GM12878 (cell line): ENCODE measurements around the gene SESN3. TPM values are rescaled to one million over a fixed set of nuclear protein-coding genes. Genes with fewer than 3 reads are reported as not detected.

Experiments
- ATF7 ChIP-seq: fragments of 450-650 bp; IDR thresholded peaks from 2 replicates; pipeline ENCODE4 v1.6.1; 2016; ENCODE audit warnings: low read depth, mild to moderate bottlenecking
- BHLHE40 ChIP-seq, 2 experiments: fragments of 450-650 bp in 1 of 2; IDR thresholded peaks; 2 replicates each; pipeline ENCODE4 v1.6.1; 2011 to 2017; ENCODE audit warnings: low read depth in 2 of 2, borderline replicate concordance in 1 of 2, improper control_type of control experiment in 1 of 2, low read length in 1 of 2, mild to moderate bottlenecking in 1 of 2
- EP300 ChIP-seq, 2 experiments: fragments of 150-350 bp in 1 of 2; IDR thresholded peaks; 2 replicates each; pipeline ENCODE4 v1.6.1; 2011 to 2012; ENCODE audit warnings: low read depth in 2 of 2, low read length in 2 of 2, borderline replicate concordance in 1 of 2, improper control_type of control experiment in 1 of 2, inconsistent platforms in 1 of 2; ENCODE audit not compliant: control insufficient read depth in 1 of 2
- ESRRA ChIP-seq: IDR thresholded peaks from 2 replicates; pipeline ENCODE4 v1.6.1; 2012; ENCODE audit warnings: mild to moderate bottlenecking, low read length, improper control_type of control experiment
- FOS ChIP-seq: IDR thresholded peaks from 3 replicates; pipeline ENCODE4 v1.6.1; 2011; ENCODE audit warnings: borderline replicate concordance; ENCODE audit not compliant: insufficient read length; ENCODE audit errors: extremely low read depth
- HDGF ChIP-seq: fragments of 450-650 bp; IDR thresholded peaks from 2 replicates; pipeline ENCODE4 v1.6.1; 2016; ENCODE audit warnings: antibody characterized with exemption
- IRF4 ChIP-seq: IDR thresholded peaks from 2 replicates; pipeline ENCODE4 v1.6.1; 2011; ENCODE audit warnings: low read depth, low read length
- MEF2B ChIP-seq: fragments of 450-650 bp; IDR thresholded peaks from 2 replicates; pipeline ENCODE4 v1.6.1; 2018; ENCODE audit warnings: mild to moderate bottlenecking, moderate library complexity; ENCODE audit not compliant: partially characterized antibody, poor library complexity, severe bottlenecking
- MTA2 ChIP-seq: fragments of 450-650 bp; IDR thresholded peaks from 2 replicates; pipeline ENCODE4 v1.6.1; 2016; ENCODE audit warnings: low read depth, mild to moderate bottlenecking, moderate library complexity
- MTA3 ChIP-seq: IDR thresholded peaks from 2 replicates; pipeline ENCODE4 v1.6.1; 2012; ENCODE audit warnings: low read length, inconsistent platforms, borderline replicate concordance
- NFYA ChIP-seq: IDR thresholded peaks from 2 replicates; pipeline ENCODE4 v1.6.1; 2011; ENCODE audit warnings: low read depth, mild to moderate bottlenecking, low read length, improper control_type of control experiment, borderline replicate concordance
- NFYB ChIP-seq: IDR thresholded peaks from 2 replicates; pipeline ENCODE4 v1.6.1; 2011; ENCODE audit warnings: low read depth, mild to moderate bottlenecking, low read length, improper control_type of control experiment, moderate library complexity; ENCODE audit not compliant: insufficient read depth
- PAX5 ChIP-seq: IDR thresholded peaks from 2 replicates; pipeline ENCODE4 v1.6.1; 2011; ENCODE audit warnings: low read depth, low read length, borderline replicate concordance
- POLR2AphosphoS2 ChIP-seq: IDR thresholded peaks from 2 replicates; pipeline ENCODE4 v1.6.1; 2011; ENCODE audit warnings: low read depth, mild to moderate bottlenecking, low read length, improper control_type of control experiment, moderate library complexity
- POLR2AphosphoS5 ChIP-seq: IDR thresholded peaks from 2 replicates; pipeline ENCODE4 v1.6.1; 2011; ENCODE audit warnings: mild to moderate bottlenecking, low read length, inconsistent platforms
- RELA ChIP-seq: fragments of 450-650 bp; IDR thresholded peaks from 2 replicates; pipeline ENCODE4 v1.8.0; 2014; ENCODE audit warnings: borderline replicate concordance; ENCODE audit not compliant: partially characterized antibody
- RUNX3 ChIP-seq: IDR thresholded peaks from 2 replicates; pipeline ENCODE4 v1.6.1; 2012; ENCODE audit warnings: low read length, inconsistent platforms
- SREBF2 ChIP-seq: IDR thresholded peaks from 2 replicates; pipeline ENCODE4 v1.6.1; 2012; ENCODE audit warnings: mild to moderate bottlenecking, low read length
- TCF3 ChIP-seq: IDR thresholded peaks from 2 replicates; pipeline ENCODE4 v1.6.1; 2012; ENCODE audit warnings: low read depth, mild to moderate bottlenecking, low read length, borderline replicate concordance; ENCODE audit not compliant: insufficient read depth
- TCF7 ChIP-seq: IDR thresholded peaks from 2 replicates; pipeline ENCODE4 v1.6.1; 2014; ENCODE audit warnings: antibody characterized with exemption, borderline replicate concordance
- YY1 ChIP-seq: IDR thresholded peaks from 2 replicates; pipeline ENCODE4 v1.6.1; 2011; ENCODE audit warnings: low read depth, mild to moderate bottlenecking, low read length
- polyA plus RNA-seq, 11 experiments: library from polyadenylated mRNA; depleted of rRNA in 4 of 11; unstranded in 6 of 11; stranded (reverse) in 5 of 11; fragments of >200 nt; fragmentation: Nextera tagmentation in 4 of 11; fragmentation: Illumina TruSeq in 1 of 11; extraction: Ambion mirVana in 4 of 11; extraction: Trizol in 1 of 11; gene quantifications; 1 replicate in 1 of 11; 2 replicates in 10 of 11; pipeline versions ENCODE4 v1.2.1 to v1.2.3, GENCODE V29; 2011 to 2016; ENCODE audit warnings: inconsistent platforms in 2 of 11, missing spikeins in 2 of 11, low read depth in 1 of 11
- total RNA-seq, 4 experiments: library from RNA; depleted of rRNA in 3 of 4; stranded (reverse); fragments of >200 nt in 3 of 4; fragmentation: Illumina TruSeq in 1 of 4; extraction: Trizol in 1 of 4; gene quantifications; 2 replicates each; pipeline versions ENCODE4 v1.2.1 to v1.2.3, GENCODE V29; 2013 to 2021
- TF ChIP-seq, protein P1 (sequence below): fragments of 450-650 bp; IDR thresholded peaks from 2 replicates; pipeline ENCODE4 v1.6.1; 2016; ENCODE audit warnings: mild to moderate bottlenecking
- TF ChIP-seq, protein P2 (sequence below): IDR thresholded peaks from 2 replicates; pipeline ENCODE4 v1.6.1; 2012; ENCODE audit warnings: improper control_type of control experiment, low read depth, low read length; ENCODE audit not compliant: insufficient replicate concordance

Gene SESN3
- total and polyA plus RNA-seq, 10 of the 15 experiments (the other 5 are each of a cell fraction or from before 2014, with no cell fraction given) = 0.64 to 6.7 (median 3.0) TPM

- TF ChIP-seq EP300 (IDR thresholded peaks at IDR 0.05; ENCODE audit: borderline replicate concordance in 1 of 2, control insufficient read depth in 1 of 2, low read depth in 2 of 2, low read length in 2 of 2) (peak in 1 of 2 experiments; percentile 23; a peak in 1 of 4 replicates), NFYA (no peak), TCF7 (no peak), MTA3 (no peak), HDGF (peak; percentile 97), SREBF2 (no peak), IRF4 (0 out of 2 replicates have a peak, but pooled peaks have one; percentile 9), RUNX3 (peak; percentile 27; the same call in 1 of the 2 replicates), NFYB (peak; percentile 90), BHLHE40 (IDR thresholded peaks at IDR 0.05; ENCODE audit: borderline replicate concordance in 1 of 2, low read depth in 2 of 2, low read length in 1 of 2) (peak in 1 of 2 experiments; percentile 22; a peak in 1 of 4 replicates), RELA (no peak), ESRRA (no peak), POLR2AphosphoS5 (peak; percentile 42; the same call in 1 of the 2 replicates), POLR2AphosphoS2 (no peak), FOS (peak; percentile 37), MEF2B (no peak), ATF7 (peak; percentile 23; the same call in 1 of the 2 replicates), YY1 (no peak), TCF3 (no peak), PAX5 (no peak), MTA2 (no peak)
- TF ChIP-seq, protein P1, sequence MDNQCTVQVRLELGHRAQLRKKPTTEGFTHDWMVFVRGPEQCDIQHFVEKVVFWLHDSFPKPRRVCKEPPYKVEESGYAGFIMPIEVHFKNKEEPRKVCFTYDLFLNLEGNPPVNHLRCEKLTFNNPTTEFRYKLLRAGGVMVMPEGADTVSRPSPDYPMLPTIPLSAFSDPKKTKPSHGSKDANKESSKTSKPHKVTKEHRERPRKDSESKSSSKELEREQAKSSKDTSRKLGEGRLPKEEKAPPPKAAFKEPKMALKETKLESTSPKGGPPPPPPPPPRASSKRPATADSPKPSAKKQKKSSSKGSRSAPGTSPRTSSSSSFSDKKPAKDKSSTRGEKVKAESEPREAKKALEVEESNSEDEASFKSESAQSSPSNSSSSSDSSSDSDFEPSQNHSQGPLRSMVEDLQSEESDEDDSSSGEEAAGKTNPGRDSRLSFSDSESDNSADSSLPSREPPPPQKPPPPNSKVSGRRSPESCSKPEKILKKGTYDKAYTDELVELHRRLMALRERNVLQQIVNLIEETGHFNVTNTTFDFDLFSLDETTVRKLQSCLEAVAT = 0 out of 2 replicates have a peak, but pooled peaks have one; percentile 18
- TF ChIP-seq, protein P2, sequence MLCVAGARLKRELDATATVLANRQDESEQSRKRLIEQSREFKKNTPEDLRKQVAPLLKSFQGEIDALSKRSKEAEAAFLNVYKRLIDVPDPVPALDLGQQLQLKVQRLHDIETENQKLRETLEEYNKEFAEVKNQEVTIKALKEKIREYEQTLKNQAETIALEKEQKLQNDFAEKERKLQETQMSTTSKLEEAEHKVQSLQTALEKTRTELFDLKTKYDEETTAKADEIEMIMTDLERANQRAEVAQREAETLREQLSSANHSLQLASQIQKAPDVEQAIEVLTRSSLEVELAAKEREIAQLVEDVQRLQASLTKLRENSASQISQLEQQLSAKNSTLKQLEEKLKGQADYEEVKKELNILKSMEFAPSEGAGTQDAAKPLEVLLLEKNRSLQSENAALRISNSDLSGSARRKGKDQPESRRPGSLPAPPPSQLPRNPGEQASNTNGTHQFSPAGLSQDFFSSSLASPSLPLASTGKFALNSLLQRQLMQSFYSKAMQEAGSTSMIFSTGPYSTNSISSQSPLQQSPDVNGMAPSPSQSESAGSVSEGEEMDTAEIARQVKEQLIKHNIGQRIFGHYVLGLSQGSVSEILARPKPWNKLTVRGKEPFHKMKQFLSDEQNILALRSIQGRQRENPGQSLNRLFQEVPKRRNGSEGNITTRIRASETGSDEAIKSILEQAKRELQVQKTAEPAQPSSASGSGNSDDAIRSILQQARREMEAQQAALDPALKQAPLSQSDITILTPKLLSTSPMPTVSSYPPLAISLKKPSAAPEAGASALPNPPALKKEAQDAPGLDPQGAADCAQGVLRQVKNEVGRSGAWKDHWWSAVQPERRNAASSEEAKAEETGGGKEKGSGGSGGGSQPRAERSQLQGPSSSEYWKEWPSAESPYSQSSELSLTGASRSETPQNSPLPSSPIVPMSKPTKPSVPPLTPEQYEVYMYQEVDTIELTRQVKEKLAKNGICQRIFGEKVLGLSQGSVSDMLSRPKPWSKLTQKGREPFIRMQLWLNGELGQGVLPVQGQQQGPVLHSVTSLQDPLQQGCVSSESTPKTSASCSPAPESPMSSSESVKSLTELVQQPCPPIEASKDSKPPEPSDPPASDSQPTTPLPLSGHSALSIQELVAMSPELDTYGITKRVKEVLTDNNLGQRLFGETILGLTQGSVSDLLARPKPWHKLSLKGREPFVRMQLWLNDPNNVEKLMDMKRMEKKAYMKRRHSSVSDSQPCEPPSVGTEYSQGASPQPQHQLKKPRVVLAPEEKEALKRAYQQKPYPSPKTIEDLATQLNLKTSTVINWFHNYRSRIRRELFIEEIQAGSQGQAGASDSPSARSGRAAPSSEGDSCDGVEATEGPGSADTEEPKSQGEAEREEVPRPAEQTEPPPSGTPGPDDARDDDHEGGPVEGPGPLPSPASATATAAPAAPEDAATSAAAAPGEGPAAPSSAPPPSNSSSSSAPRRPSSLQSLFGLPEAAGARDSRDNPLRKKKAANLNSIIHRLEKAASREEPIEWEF = no peak
These were observed at the start of gene SESN3 (continued) for GRCh38 chr11:95231127-95231880.
